ENCODE data around the gene MZB1.

GRCh38 chr5:139341689-139342422 is 47.9 kb downstream of the MZB1 start, which contains the start of gene PAIP2:
- TF ChIP-seq CTCF (IDR thresholded peaks at IDR 0.05) (peak; percentile 81 to 95 (median 90)), EP300 (IDR thresholded peaks at IDR 0.05) (peak; percentile 66 to 99)
